ENCODE data around the gene PRRT2.

PRRT2 gene

DNA sequence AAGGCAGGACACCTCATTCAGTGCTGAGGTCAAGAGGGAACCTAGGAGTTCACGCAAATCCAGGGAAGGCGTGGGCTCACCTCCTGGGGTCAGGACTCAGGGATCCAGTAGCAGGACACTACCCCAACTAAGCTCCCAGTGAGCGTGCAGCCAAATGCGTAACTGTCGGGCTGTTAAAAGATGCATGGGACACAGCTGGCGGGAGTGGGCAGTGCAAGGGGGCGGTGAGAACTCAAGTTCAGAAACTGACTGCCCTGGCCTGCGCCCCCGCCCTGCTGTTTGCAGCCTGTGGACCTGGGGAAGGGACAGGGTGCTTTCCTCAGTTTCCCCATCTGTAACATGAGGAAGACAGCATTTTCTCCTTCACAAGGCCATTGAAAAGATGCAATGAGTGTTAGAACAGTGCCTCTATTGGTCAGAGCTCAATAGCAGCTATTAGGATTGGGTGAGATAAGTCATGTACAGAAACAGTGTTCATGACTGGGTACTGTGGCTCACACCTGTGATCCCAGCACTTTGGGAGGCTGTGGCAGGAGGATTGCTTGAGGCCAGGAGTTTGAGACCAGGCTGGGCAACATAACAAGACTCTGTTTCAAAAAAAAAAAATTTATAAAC is 30.8 kb downstream of the PRRT2 start:
- DNase-seq, result no peak
- no peak overlapping the region for H3K4me2 ChIP-seq (ENCODE audit: low read length)
- H3K27ac ChIP-seq (ENCODE audit: low read depth, low read length), result no peak overlapping the region
- peaks cover 2% of the 10 kb centered on the region in 2 experiments for H3K36me3 ChIP-seq (ENCODE audit: control insufficient read depth in 1 of 2, insufficient read depth in 2 of 2, low read length in 2 of 2)
- peaks cover 1% of the 10 kb centered on the region for H3K9me3 ChIP-seq (ENCODE audit: insufficient read depth, low read depth, low read length)
- no peak overlapping the region for H4K8ac ChIP-seq (ENCODE audit: low read depth, low read length)
- H3K4me3 ChIP-seq (ENCODE audit: low read depth, low read length), result no peak overlapping the region
- no CpG with 5 or more reads among the region's 9 CpGs for WGBS (ENCODE audit: extremely low coverage, insufficient coverage, insufficient read length)
- no peak overlapping the region for H3K9ac ChIP-seq (ENCODE audit: low read length)
- no peak overlapping the region for H3K4ac ChIP-seq (ENCODE audit: low read depth, low read length)
- no peaks in the 10 kb centered on the region for H3K79me1 ChIP-seq (ENCODE audit: low read length)
- H3K18ac ChIP-seq (ENCODE audit: low read length), result no peak overlapping the region
- no peaks in the 10 kb centered on the region for H3K27me3 ChIP-seq (ENCODE audit: insufficient read depth, low read length)
- no peak overlapping the region for H2BK5ac ChIP-seq (ENCODE audit: low read depth, low read length, poor library complexity)
- H3K4me1 ChIP-seq (ENCODE audit: control insufficient read depth in 1 of 2, insufficient read depth in 2 of 2, low read length in 2 of 2), result peaks cover 2 to 3% of the 10 kb centered on the region in 2 experiments
- H3K23ac ChIP-seq (ENCODE audit: low read length), result no peak overlapping the region
- H2AFZ ChIP-seq (ENCODE audit: insufficient read depth, low read length, poor library complexity), result no peak overlapping the region
- no peaks in the 10 kb centered on the region for H3K79me2 ChIP-seq (ENCODE audit: control insufficient read depth, insufficient read depth, low read length, poor library complexity)
- H2AK5ac ChIP-seq (ENCODE audit: low read length), result no peak overlapping the region
- no peak overlapping the region for H4K12ac ChIP-seq (ENCODE audit: low read depth, low read length)
- H2BK12ac ChIP-seq (ENCODE audit: low read length), result no peak overlapping the region
- H2BK120ac ChIP-seq (ENCODE audit: insufficient read depth, low read length, poor library complexity), result no peak overlapping the region
- H3K14ac ChIP-seq (ENCODE audit: low read length), result no peak overlapping the region
- H4K91ac ChIP-seq (ENCODE audit: low read depth, low read length), result no peak overlapping the region

GRCh38 chr16:29843931-29844330 is 31.9 kb downstream of the PRRT2 start:
- no CpG with 5 or more reads among the region's 8 CpGs for WGBS (ENCODE audit: extremely low coverage, insufficient coverage, insufficient read length)
- Histone ChIP-seq H3K36me3 (ENCODE audit: control insufficient read depth in 1 of 2, insufficient read depth in 2 of 2, low read length in 2 of 2) (peaks cover 2% of the 10 kb centered on the region in 2 experiments), H3K4ac (ENCODE audit: low read depth, low read length) (no peak overlapping the region), H2AK5ac (ENCODE audit: low read length) (no peak overlapping the region), H2BK120ac (ENCODE audit: insufficient read depth, low read length, poor library complexity) (no peak overlapping the region), H3K79me2 (ENCODE audit: control insufficient read depth, insufficient read depth, low read length, poor library complexity) (no peaks in the 10 kb centered on the region), H2BK5ac (ENCODE audit: low read depth, low read length, poor library complexity) (no peak overlapping the region), H2AFZ (ENCODE audit: insufficient read depth, low read length, poor library complexity) (no peak overlapping the region), H3K4me3 (ENCODE audit: low read depth, low read length) (no peak overlapping the region), H3K27me3 (ENCODE audit: insufficient read depth, low read length) (no peaks in the 10 kb centered on the region), H4K91ac (ENCODE audit: low read depth, low read length) (no peak overlapping the region), H2BK12ac (ENCODE audit: low read length) (no peak overlapping the region), H4K8ac (ENCODE audit: low read depth, low read length) (no peak overlapping the region), H3K79me1 (ENCODE audit: low read length) (no peaks in the 10 kb centered on the region), H3K14ac (ENCODE audit: low read length) (no peak overlapping the region), H3K27ac (ENCODE audit: low read depth, low read length) (no peak overlapping the region), H3K18ac (ENCODE audit: low read length) (no peak overlapping the region), H3K9me3 (ENCODE audit: insufficient read depth, low read depth, low read length) (peaks cover 1% of the 10 kb centered on the region), H3K4me2 (ENCODE audit: low read length) (no peak overlapping the region), H3K4me1 (ENCODE audit: control insufficient read depth in 1 of 2, insufficient read depth in 2 of 2, low read length in 2 of 2) (peaks cover 2 to 3% of the 10 kb centered on the region in 2 experiments), H3K23ac (ENCODE audit: low read length) (no peak overlapping the region), H4K12ac (ENCODE audit: low read depth, low read length) (no peak overlapping the region), H3K9ac (ENCODE audit: low read length) (no peak overlapping the region)
- no peak for DNase-seq

GRCh38 chr16:29844575-29845331 is 32.8 kb downstream of the PRRT2 start:
- no peak overlapping the region for H4K91ac ChIP-seq (ENCODE audit: low read depth, low read length)
- no peak overlapping the region for H2BK5ac ChIP-seq (ENCODE audit: low read depth, low read length, poor library complexity)
- H2AK5ac ChIP-seq (ENCODE audit: low read length), result no peak overlapping the region
- H3K4ac ChIP-seq (ENCODE audit: low read depth, low read length), result no peak overlapping the region
- H4K8ac ChIP-seq (ENCODE audit: low read depth, low read length), result no peak overlapping the region
- WGBS (ENCODE audit: extremely low coverage, insufficient coverage, insufficient read length), result no CpG with 5 or more reads among the region's 28 CpGs
- no peak overlapping the region for H3K4me3 ChIP-seq (ENCODE audit: low read depth, low read length)
- H3K4me2 ChIP-seq (ENCODE audit: low read length), result no peak overlapping the region
- H3K4me1 ChIP-seq (ENCODE audit: control insufficient read depth in 1 of 2, insufficient read depth in 2 of 2, low read length in 2 of 2), result peaks cover 6 to 7% of the 10 kb centered on the region in 2 experiments
- no peak overlapping the region for H3K23ac ChIP-seq (ENCODE audit: low read length)
- no peaks in the 10 kb centered on the region for H3K27me3 ChIP-seq (ENCODE audit: insufficient read depth, low read length)
- DNase-seq, result no peak
- H3K27ac ChIP-seq (ENCODE audit: low read depth, low read length), result no peak overlapping the region
- H3K9ac ChIP-seq (ENCODE audit: low read length), result no peak overlapping the region
- no peak overlapping the region for H2AFZ ChIP-seq (ENCODE audit: insufficient read depth, low read length, poor library complexity)
- no peak overlapping the region for H3K14ac ChIP-seq (ENCODE audit: low read length)
- no peaks in the 10 kb centered on the region for H3K79me1 ChIP-seq (ENCODE audit: low read length)
- H3K36me3 ChIP-seq (ENCODE audit: control insufficient read depth in 1 of 2, insufficient read depth in 2 of 2, low read length in 2 of 2), result peaks cover 2% of the 10 kb centered on the region in 2 experiments
- no peak overlapping the region for H4K12ac ChIP-seq (ENCODE audit: low read depth, low read length)
- no peak overlapping the region for H2BK120ac ChIP-seq (ENCODE audit: insufficient read depth, low read length, poor library complexity)
- peaks cover 1% of the 10 kb centered on the region for H3K9me3 ChIP-seq (ENCODE audit: insufficient read depth, low read depth, low read length)
- no peaks in the 10 kb centered on the region for H3K79me2 ChIP-seq (ENCODE audit: control insufficient read depth, insufficient read depth, low read length, poor library complexity)
- no peak overlapping the region for H2BK12ac ChIP-seq (ENCODE audit: low read length)
- H3K18ac ChIP-seq (ENCODE audit: low read length), result no peak overlapping the region

- no peak overlapping the region for H3K23ac ChIP-seq (ENCODE audit: low read length)
- no peak overlapping the region for H4K8ac ChIP-seq (ENCODE audit: low read depth, low read length)
- no peak overlapping the region for H4K91ac ChIP-seq (ENCODE audit: low read depth, low read length)
- no peak overlapping the region for H2BK120ac ChIP-seq (ENCODE audit: insufficient read depth, low read length, poor library complexity)
- no peak overlapping the region for H2BK12ac ChIP-seq (ENCODE audit: low read length)
- no peak overlapping the region for H2AK5ac ChIP-seq (ENCODE audit: low read length)
- WGBS (ENCODE audit: extremely low coverage, insufficient coverage, insufficient read length), result no CpG with 5 or more reads among the region's 18 CpGs
- no peak overlapping the region for H3K18ac ChIP-seq (ENCODE audit: low read length)
- no peak overlapping the region for H3K4me3 ChIP-seq (ENCODE audit: low read depth, low read length)
- DNase-seq, result no peak
- H3K27ac ChIP-seq (ENCODE audit: low read depth, low read length), result no peak overlapping the region
- no peak overlapping the region for H4K12ac ChIP-seq (ENCODE audit: low read depth, low read length)
- peaks cover 1% of the 10 kb centered on the region for H3K9me3 ChIP-seq (ENCODE audit: insufficient read depth, low read depth, low read length)
- H3K9ac ChIP-seq (ENCODE audit: low read length), result no peak overlapping the region
- H3K14ac ChIP-seq (ENCODE audit: low read length), result no peak overlapping the region
- H3K4me1 ChIP-seq (ENCODE audit: control insufficient read depth in 1 of 2, insufficient read depth in 2 of 2, low read length in 2 of 2), result peaks cover 6 to 7% of the 10 kb centered on the region in 2 experiments
- no peaks in the 10 kb centered on the region for H3K79me1 ChIP-seq (ENCODE audit: low read length)
- H3K4ac ChIP-seq (ENCODE audit: low read depth, low read length), result no peak overlapping the region
- H3K79me2 ChIP-seq (ENCODE audit: control insufficient read depth, insufficient read depth, low read length, poor library complexity), result no peaks in the 10 kb centered on the region
- H3K36me3 ChIP-seq (ENCODE audit: control insufficient read depth in 1 of 2, insufficient read depth in 2 of 2, low read length in 2 of 2), result peaks cover 2% of the 10 kb centered on the region in 2 experiments
- no peak overlapping the region for H3K4me2 ChIP-seq (ENCODE audit: low read length)
- no peak overlapping the region for H2AFZ ChIP-seq (ENCODE audit: insufficient read depth, low read length, poor library complexity)
- H2BK5ac ChIP-seq (ENCODE audit: low read depth, low read length, poor library complexity), result no peak overlapping the region
- no peaks in the 10 kb centered on the region for H3K27me3 ChIP-seq (ENCODE audit: insufficient read depth, low read length)
Observed at GRCh38 chr16:29845656-29846055, 33.7 kb downstream of the PRRT2 start.
